ENCODE data around the gene TEAD2.

GRCh38 chr19:49301866-49302252, 60.4 kb downstream of the TEAD2 start:
- no peak for TF ChIP-seq CTCF (IDR thresholded peaks at IDR 0.05; ENCODE audit: low read length)
- TF ChIP-seq EZH2 (IDR thresholded peaks at IDR 0.05; ENCODE audit: borderline replicate concordance, low read length): no peak
